GM12864 (cell line): ENCODE results near the gene SLC16A14.

Experiments
- DNase-seq: peaks from one replicate; pipeline ENCODE4 v3.0.0-alpha.2; 2011; ENCODE audit warnings: low read depth
- H3K4me3 ChIP-seq: 2 replicates; pipeline ENCODE4 v1.5.1; 2011; ENCODE audit warnings: mild to moderate bottlenecking, low read depth, low read length, control low read depth
- TF ChIP-seq, protein P1 (sequence below): IDR thresholded peaks from 2 replicates; pipeline ENCODE4 v1.5.1; 2011; ENCODE audit warnings: low read depth, mild to moderate bottlenecking, moderate library complexity, low read length, control low read depth, inconsistent platforms; ENCODE audit errors: missing control alignments

Gene SLC16A14

DNA sequence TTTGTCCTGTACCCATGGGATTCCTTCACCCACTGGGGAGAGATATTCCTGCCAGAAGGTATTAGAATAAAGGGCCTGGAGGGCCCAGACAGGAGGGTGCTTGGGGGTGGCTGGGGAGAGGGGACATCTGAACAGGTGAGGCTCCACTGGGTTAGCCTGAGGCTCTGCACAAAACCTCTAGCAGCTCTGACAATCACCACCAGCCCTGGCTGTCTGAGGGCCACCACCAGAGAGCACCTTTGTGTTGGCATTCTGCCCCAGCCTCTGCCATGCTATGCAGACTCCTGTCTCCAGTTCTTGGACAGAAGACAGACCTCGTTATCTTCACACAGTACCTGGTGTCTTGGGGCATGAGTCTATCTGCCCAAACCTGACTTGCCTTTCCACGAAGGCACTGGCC is 25.3 kb downstream of the SLC16A14 start:
- no peak for DNase-seq
- H3K4me3 ChIP-seq = no peak overlapping the region
- TF ChIP-seq, protein P1, sequence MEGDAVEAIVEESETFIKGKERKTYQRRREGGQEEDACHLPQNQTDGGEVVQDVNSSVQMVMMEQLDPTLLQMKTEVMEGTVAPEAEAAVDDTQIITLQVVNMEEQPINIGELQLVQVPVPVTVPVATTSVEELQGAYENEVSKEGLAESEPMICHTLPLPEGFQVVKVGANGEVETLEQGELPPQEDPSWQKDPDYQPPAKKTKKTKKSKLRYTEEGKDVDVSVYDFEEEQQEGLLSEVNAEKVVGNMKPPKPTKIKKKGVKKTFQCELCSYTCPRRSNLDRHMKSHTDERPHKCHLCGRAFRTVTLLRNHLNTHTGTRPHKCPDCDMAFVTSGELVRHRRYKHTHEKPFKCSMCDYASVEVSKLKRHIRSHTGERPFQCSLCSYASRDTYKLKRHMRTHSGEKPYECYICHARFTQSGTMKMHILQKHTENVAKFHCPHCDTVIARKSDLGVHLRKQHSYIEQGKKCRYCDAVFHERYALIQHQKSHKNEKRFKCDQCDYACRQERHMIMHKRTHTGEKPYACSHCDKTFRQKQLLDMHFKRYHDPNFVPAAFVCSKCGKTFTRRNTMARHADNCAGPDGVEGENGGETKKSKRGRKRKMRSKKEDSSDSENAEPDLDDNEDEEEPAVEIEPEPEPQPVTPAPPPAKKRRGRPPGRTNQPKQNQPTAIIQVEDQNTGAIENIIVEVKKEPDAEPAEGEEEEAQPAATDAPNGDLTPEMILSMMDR = no peak

DNA sequence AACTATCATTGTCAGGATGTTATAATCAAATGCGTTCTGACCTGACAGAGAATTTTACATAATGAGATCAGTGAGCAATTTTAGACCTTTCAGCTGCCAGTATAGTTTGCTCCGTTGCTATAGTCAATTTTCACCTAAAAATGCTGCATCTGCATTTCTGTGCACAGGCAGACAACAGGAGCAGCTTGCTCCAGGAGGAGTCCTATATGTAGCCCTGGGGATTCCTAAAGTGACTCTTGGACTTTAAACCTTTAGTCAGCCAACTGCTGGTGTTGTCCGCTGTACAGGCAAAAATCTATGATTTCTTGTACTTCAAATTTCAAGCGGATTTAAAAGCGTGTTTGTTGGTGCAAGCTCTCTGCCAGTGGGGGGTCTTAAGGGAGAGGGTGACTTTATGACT is 25.7 kb downstream of the SLC16A14 start:
- TF ChIP-seq, protein P1 = no peak
- no peak for DNase-seq
- no peak overlapping the region for H3K4me3 ChIP-seq

DNA sequence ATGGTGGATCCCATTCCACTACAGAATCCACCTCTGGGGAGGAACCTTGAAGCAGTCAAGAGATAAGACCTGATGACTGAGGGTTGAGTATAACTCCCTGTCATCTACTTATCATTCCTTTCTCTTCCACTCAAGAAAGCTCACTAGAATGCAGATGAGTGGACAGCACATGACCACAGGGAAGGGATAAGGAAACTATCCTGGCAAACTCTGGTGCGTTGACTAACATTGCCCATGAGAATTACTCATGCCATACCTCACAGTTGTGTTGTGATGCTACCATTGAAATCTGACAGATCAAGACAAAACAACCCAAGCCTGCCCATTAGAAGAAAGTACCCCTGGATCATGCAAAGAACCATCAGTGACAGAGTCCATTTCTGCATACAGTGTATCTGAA is 26.5 kb downstream of the SLC16A14 start:
- TF ChIP-seq, protein P1 = no peak
- no peak overlapping the region for H3K4me3 ChIP-seq
- no peak for DNase-seq

DNA sequence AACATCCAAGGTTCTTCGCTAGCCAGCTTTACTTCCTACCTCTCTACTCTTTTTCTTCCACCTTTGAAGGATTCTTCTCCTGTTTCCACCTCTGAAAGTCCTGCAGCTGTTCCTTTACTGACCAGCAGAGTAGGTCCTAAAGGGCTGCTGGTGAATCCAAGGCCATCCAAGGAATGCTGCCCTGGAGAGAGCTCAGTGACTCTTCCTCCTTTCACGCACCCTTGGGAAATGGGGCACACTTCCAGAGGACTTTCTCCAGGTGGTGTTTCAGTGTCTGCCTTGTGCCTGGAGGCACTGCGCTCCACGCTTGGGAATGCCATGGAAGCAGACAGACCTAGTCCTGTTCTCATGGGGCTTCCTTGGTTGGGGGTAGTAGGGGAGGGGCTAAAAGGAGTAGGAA is 45.4 kb downstream of the SLC16A14 start:
- TF ChIP-seq, protein P1 = no peak
- DNase-seq = no peak
- no peak overlapping the region for H3K4me3 ChIP-seq

DNA sequence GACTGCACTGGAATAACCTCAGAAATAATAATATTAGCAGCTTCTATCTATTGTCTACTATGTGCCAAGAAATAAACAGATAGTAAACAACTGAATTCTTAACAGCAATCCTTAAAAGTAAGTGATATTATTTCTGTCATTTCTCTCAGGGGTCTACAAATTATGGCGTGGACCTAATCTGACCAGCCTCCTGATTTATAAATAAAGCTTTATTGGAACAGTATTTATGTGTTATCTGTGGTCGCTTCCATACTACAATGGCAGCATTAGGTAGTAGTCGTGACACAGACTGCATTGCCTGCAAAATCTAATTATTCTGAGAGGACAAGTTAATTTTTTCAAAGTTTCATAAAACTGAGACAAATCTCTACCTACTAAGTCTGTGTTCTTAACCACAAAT is 49.0 kb downstream of the SLC16A14 start:
- TF ChIP-seq, protein P1 = no peak
- DNase-seq = no peak
- H3K4me3 ChIP-seq = no peak overlapping the region

DNA sequence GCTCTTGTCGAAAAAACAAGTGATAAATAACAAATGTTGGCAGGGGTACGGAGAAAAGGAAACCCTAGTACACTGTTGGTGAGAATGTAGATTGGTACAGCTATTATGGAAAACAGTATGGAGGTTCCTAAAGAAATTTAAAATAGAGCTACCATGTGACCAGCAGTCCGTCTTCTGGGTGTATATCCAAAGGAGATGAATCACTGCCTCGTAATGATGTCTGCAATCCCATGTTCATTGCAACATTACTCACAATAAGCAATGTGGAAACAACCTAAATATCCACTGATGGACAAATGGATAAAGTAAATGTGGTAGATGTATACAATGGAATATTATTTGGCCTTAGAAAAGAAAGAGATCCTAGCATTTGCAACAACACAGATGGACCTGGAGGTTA is 50.6 kb downstream of the SLC16A14 start:
- DNase-seq = no peak
- TF ChIP-seq, protein P1 = no peak
- H3K4me3 ChIP-seq = no peak overlapping the region

DNA sequence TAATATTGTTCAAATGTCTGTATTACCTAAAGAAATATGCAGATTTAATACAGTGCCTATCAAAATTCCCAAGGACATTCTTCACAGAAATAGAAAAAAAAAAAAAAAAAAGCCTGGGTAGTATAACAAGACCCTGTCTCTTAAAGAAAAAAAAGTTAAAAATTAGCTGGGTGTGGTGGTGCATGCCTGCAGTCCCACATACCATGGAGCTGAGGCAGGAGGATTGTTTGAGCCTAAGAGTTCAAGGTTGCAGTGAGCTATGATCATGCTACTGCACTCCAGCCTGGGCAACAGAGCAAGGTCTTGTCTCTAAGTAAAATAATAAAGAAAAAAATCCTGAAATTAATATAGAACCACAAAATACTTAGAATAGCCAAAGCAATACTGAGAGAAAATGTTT is 51.9 kb downstream of the SLC16A14 start:
- no peak for DNase-seq
- H3K4me3 ChIP-seq = no peak overlapping the region
- TF ChIP-seq, protein P1 = no peak
